ENCODE measurements around the gene ANK2. TPM values are rescaled to one million over a fixed set of nuclear protein-coding genes. Genes with fewer than 3 reads are reported as not detected.

Gene ANK2
- total and polyA plus RNA-seq, 10 donors = 5.3 to 158 (median 72.9) TPM

DNA sequence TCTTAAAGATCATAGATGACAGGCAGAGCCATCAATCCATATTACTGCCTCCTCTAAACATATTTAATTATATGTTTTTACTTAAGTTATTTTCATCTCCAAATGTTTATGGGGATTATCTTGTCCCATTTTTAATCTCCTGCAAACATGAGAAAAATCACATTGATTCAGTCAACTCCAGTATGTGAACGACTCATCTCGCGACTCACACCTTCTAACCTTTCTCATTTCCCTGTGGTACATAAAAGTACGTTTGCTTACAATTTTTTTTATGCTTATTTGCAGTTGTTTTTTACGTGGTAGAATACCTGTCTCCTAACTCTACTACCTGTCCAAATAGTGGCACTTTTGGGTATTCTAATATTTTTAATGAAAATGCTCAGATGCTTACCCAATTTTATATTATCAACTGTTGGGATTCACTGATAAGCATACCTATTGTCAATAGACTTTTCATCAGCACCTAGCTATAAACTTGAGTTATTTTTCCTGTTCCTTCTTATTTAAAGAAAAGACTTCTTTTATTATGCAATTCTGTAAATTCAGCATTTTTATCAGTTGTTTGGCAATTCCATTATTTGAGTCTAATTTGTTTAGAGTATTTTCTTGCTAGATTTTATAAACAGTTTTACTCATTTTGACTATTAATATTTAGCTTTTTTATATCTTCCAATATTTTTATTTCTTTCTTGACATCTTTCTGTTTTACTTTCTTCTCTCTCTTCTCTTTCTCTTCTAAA lies 276.6 kb downstream of the ANK2 start:
- Histone ChIP-seq H3K27ac (no peak overlapping the region), H3K4me3 (no peak overlapping the region), H3K36me3 (no peaks in the 10 kb centered on the region), H3K4me1 (no peaks in the 10 kb centered on the region), H3K9me3 (no peaks in the 10 kb centered on the region), H3K27me3 (replicated peaks in 1 of 7) (no peaks in the 10 kb centered on the region)
- DNase-seq = no peak
- intact Hi-C loops (cut with DNase I; ENCODE audit: low total_unique reads) = no loop called here
- TF ChIP-seq POLR2AphosphoS5 (IDR thresholded peaks at IDR 0.05) = no peak
- TF ChIP-seq POLR2A (IDR thresholded peaks at IDR 0.05) = no peak
- TF ChIP-seq, protein P1, sequence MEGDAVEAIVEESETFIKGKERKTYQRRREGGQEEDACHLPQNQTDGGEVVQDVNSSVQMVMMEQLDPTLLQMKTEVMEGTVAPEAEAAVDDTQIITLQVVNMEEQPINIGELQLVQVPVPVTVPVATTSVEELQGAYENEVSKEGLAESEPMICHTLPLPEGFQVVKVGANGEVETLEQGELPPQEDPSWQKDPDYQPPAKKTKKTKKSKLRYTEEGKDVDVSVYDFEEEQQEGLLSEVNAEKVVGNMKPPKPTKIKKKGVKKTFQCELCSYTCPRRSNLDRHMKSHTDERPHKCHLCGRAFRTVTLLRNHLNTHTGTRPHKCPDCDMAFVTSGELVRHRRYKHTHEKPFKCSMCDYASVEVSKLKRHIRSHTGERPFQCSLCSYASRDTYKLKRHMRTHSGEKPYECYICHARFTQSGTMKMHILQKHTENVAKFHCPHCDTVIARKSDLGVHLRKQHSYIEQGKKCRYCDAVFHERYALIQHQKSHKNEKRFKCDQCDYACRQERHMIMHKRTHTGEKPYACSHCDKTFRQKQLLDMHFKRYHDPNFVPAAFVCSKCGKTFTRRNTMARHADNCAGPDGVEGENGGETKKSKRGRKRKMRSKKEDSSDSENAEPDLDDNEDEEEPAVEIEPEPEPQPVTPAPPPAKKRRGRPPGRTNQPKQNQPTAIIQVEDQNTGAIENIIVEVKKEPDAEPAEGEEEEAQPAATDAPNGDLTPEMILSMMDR (IDR thresholded peaks at IDR 0.05 in 8 of 11, conservative IDR thresholded peaks at IDR 0.05 in 3 of 11) = no peak
- 71 to 86% (median 80%) methylated on average over 5 of the region's 5 CpGs for WGBS, 5 donors

DNA sequence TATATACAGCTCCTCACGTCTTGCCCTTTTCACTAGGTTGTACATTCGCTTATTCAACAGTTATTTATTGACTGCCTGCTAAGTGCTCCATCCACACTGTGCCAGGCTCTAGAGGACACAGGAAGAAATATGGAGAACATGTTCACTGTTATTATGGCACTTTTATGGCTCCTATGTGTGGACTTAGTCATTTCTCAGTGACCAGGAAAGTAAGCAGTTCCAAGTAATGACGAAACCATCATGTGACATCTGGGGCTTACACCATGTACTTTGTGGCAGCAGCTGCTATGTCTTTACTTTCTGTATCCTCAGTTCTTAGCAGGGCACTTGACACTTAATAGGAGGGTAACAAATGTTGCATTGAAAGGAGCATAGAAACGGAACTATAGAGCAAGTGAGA lies 278.0 kb downstream of the ANK2 start:
- H3K27me3 ChIP-seq (replicated peaks in 1 of 7) = no peaks in the 10 kb centered on the region
- intact Hi-C loops (cut with DNase I; ENCODE audit: low total_unique reads) = no loop called here
- 70 to 85% (median 84%) methylated on average over 4 of the region's 4 CpGs for WGBS, 5 donors

DNA sequence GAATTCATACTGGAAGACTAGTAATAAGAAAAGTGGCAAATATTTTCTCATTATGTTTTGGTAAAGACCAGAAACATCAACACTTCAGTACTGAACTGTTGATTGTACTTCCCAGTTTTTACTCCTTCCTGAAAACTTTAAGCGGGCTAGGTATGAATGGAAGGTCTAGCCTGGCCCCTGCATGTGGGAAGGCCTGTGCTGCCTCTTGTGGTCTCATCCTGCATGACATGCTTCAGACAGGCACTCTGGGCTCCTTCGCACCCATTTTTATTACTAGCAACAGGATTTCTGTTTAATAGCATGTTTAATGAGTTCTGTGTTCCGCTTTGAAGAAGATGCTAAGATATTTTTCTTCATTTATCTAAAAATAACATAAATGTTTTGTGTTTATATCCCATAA lies 279.1 kb downstream of the ANK2 start:
- 90 to 97% (median 93%) methylated on average over 3 of the region's 3 CpGs for WGBS, 5 donors
- no peaks in the 10 kb centered on the region for H3K4me1 ChIP-seq
- no peak overlapping the region for H3K4me3 ChIP-seq
- no peaks in the 10 kb centered on the region for H3K27me3 ChIP-seq (replicated peaks in 1 of 7)
- H3K36me3 ChIP-seq = no peaks in the 10 kb centered on the region
- H3K27ac ChIP-seq = no peak overlapping the region
- no peaks in the 10 kb centered on the region for H3K9me3 ChIP-seq
- no peak for DNase-seq
- TF ChIP-seq POLR2AphosphoS5 (IDR thresholded peaks at IDR 0.05) = no peak
- TF ChIP-seq, protein P1 (IDR thresholded peaks at IDR 0.05 in 8 of 11, conservative IDR thresholded peaks at IDR 0.05 in 3 of 11) = peak in 2 of 11 experiments; percentile 30 to 48
- intact Hi-C loops (cut with DNase I; ENCODE audit: low total_unique reads) = no loop called here

More for the DNA sequence above, 278.0 kb downstream of the ANK2 start:
- no peak overlapping the region for H3K27ac ChIP-seq
- TF ChIP-seq, protein P1 (IDR thresholded peaks at IDR 0.05 in 8 of 11, conservative IDR thresholded peaks at IDR 0.05 in 3 of 11) = no peak
- TF ChIP-seq POLR2AphosphoS5 (IDR thresholded peaks at IDR 0.05) = no peak
- no peak for TF ChIP-seq POLR2A (IDR thresholded peaks at IDR 0.05)
- no peak overlapping the region for H3K4me3 ChIP-seq
- no peaks in the 10 kb centered on the region for H3K9me3 ChIP-seq
- no peaks in the 10 kb centered on the region for H3K36me3 ChIP-seq
- DNase-seq = no peak
- H3K4me1 ChIP-seq = no peaks in the 10 kb centered on the region

DNA sequence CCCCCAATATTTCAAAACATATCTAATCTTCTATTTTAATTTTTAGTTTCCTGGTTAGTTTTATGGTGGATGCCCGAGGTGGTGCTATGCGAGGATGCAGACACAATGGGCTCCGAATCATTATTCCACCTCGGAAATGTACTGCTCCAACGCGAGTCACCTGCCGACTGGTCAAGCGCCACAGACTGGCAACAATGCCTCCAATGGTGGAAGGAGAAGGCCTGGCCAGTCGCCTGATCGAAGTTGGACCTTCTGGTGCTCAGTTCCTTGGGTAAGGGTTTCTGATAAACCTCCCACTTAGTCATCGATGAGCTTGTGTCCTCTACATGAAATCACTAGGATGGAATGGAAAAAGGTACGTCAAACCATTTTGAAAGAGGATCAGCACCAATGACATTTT lies 280.7 kb downstream of the ANK2 start:
- no peak overlapping the region for H3K4me3 ChIP-seq
- intact Hi-C loops (cut with DNase I; ENCODE audit: low total_unique reads) = no loop called here
- no peaks in the 10 kb centered on the region for H3K36me3 ChIP-seq
- no peak for TF ChIP-seq POLR2AphosphoS5 (IDR thresholded peaks at IDR 0.05)
- TF ChIP-seq, protein P1 (IDR thresholded peaks at IDR 0.05 in 8 of 11, conservative IDR thresholded peaks at IDR 0.05 in 3 of 11) = no peak
- TF ChIP-seq POLR2A (IDR thresholded peaks at IDR 0.05) = no peak
- DNase-seq = no peak
- no peaks in the 10 kb centered on the region for H3K9me3 ChIP-seq
- H3K4me1 ChIP-seq = no peaks in the 10 kb centered on the region
- WGBS, 5 donors = 88 to 93% (median 90%) methylated on average over 12 of the region's 12 CpGs
- H3K27ac ChIP-seq = no peak overlapping the region
- H3K27me3 ChIP-seq (replicated peaks in 1 of 7) = no peaks in the 10 kb centered on the region
